ENCODE data around the gene TMEM239. TPM values are rescaled to one million over a fixed set of nuclear protein-coding genes. Genes with fewer than 3 reads are reported as not detected.

The TMEM239 gene
- total and polyA plus RNA-seq, 4 donors, result not detected

GRCh38 chr20:2773812-2774211 lies 42.4 kb upstream of the TMEM239 start:
- H3K9ac ChIP-seq (ENCODE audit: low read depth in 1 of 2, low read length in 2 of 2), result no peak overlapping the region
- peaks cover 0 to 10% (median 2%) of the 10 kb centered on the region in 4 donors for H3K9me3 ChIP-seq (ENCODE audit: control insufficient read depth in 4 of 4, low read length in 3 of 4)
- H3K27ac ChIP-seq (ENCODE audit: low read depth in 1 of 2, low read length in 2 of 2), result no peak overlapping the region
- TF ChIP-seq RAD21 (IDR thresholded peaks at IDR 0.05) (no peak), GABPA (IDR thresholded peaks at IDR 0.05 in 1 of 2, conservative IDR thresholded peaks at IDR 0.05 in 1 of 2) (no peak), YY1 (IDR thresholded peaks at IDR 0.05) (no peak), RXRA (IDR thresholded peaks at IDR 0.05) (no peak), HNF4G (IDR thresholded peaks at IDR 0.05) (no peak), ATF3 (IDR thresholded peaks at IDR 0.05) (no peak), MAX (IDR thresholded peaks at IDR 0.05) (no peak), NR2F2 (IDR thresholded peaks at IDR 0.05) (no peak), HNF4A (conservative IDR thresholded peaks at IDR 0.05) (no peak), SP1 (IDR thresholded peaks at IDR 0.05) (no peak), TAF1 (conservative IDR thresholded peaks at IDR 0.05) (no peak), REST (IDR thresholded peaks at IDR 0.05) (no peak), FOXA2 (IDR thresholded peaks at IDR 0.05) (no peak), ZBTB33 (IDR thresholded peaks at IDR 0.05) (no peak), JUND (IDR thresholded peaks at IDR 0.05) (no peak), FOXA1 (IDR thresholded peaks at IDR 0.05) (no peak)
- TF ChIP-seq, protein P1, sequence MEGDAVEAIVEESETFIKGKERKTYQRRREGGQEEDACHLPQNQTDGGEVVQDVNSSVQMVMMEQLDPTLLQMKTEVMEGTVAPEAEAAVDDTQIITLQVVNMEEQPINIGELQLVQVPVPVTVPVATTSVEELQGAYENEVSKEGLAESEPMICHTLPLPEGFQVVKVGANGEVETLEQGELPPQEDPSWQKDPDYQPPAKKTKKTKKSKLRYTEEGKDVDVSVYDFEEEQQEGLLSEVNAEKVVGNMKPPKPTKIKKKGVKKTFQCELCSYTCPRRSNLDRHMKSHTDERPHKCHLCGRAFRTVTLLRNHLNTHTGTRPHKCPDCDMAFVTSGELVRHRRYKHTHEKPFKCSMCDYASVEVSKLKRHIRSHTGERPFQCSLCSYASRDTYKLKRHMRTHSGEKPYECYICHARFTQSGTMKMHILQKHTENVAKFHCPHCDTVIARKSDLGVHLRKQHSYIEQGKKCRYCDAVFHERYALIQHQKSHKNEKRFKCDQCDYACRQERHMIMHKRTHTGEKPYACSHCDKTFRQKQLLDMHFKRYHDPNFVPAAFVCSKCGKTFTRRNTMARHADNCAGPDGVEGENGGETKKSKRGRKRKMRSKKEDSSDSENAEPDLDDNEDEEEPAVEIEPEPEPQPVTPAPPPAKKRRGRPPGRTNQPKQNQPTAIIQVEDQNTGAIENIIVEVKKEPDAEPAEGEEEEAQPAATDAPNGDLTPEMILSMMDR (IDR thresholded peaks at IDR 0.05; ENCODE audit: low read depth, low read length, missing input control), result no peak
- H3K27me3 ChIP-seq (ENCODE audit: control insufficient read depth in 4 of 4, insufficient read depth in 4 of 4, low read length in 3 of 4), result no peaks in the 10 kb centered on the region
- peaks cover 0 to under 1% (median 0%) of the 10 kb centered on the region in 4 donors for H3K4me1 ChIP-seq (ENCODE audit: control insufficient read depth in 4 of 4, insufficient read depth in 4 of 4, low read length in 3 of 4)
- H3K36me3 ChIP-seq (ENCODE audit: control insufficient read depth in 4 of 4, insufficient read depth in 3 of 4, low read depth in 1 of 4, low read length in 3 of 4), result no peaks in the 10 kb centered on the region
- WGBS, result 87% methylated on average over 9 of the region's 9 CpGs
- H3K4me3 ChIP-seq (ENCODE audit: low read depth in 1 of 3, low read length in 3 of 3), result no peak overlapping the region
- no peak for DNase-seq (ENCODE audit: low spot score)

DNA sequence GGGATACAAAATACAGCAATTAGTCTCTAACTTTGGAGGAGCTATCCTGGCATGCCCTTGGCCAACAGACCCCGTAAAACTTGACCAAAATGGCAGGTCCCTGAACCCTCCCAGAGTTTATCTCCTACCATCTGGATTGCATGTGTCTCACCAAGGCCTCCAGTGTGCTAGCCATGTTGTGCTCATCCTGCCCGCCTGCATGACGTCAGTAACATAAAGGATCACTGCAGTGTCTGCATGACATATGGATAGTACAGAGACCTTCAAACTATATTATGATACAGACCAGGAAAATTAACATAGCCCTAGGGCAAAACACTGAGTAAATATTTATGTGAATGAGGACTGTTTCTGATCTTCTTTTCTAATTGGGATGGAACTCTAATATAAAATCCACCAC lies 41.0 kb upstream of the TMEM239 start:
- no peak for DNase-seq (ENCODE audit: low spot score)
- H3K36me3 ChIP-seq (ENCODE audit: control insufficient read depth in 4 of 4, insufficient read depth in 3 of 4, low read depth in 1 of 4, low read length in 3 of 4), result no peaks in the 10 kb centered on the region
- H3K9ac ChIP-seq (ENCODE audit: low read depth in 1 of 2, low read length in 2 of 2), result no peak overlapping the region
- no peaks in the 10 kb centered on the region for H3K4me1 ChIP-seq (ENCODE audit: control insufficient read depth in 4 of 4, insufficient read depth in 4 of 4, low read length in 3 of 4)
- 92% methylated on average over 3 of the region's 3 CpGs for WGBS
- no peaks in the 10 kb centered on the region for H3K27me3 ChIP-seq (ENCODE audit: control insufficient read depth in 4 of 4, insufficient read depth in 4 of 4, low read length in 3 of 4)
- no peak overlapping the region for H3K27ac ChIP-seq (ENCODE audit: low read depth in 1 of 2, low read length in 2 of 2)
- TF ChIP-seq SP1 (IDR thresholded peaks at IDR 0.05) (no peak), RAD21 (IDR thresholded peaks at IDR 0.05) (no peak), RXRA (IDR thresholded peaks at IDR 0.05) (no peak), MAX (IDR thresholded peaks at IDR 0.05) (no peak), FOXA1 (IDR thresholded peaks at IDR 0.05) (no peak), ATF3 (IDR thresholded peaks at IDR 0.05) (no peak), YY1 (IDR thresholded peaks at IDR 0.05) (no peak), FOXA2 (IDR thresholded peaks at IDR 0.05) (no peak)
- peaks cover 0 to 10% (median 2%) of the 10 kb centered on the region in 4 donors for H3K9me3 ChIP-seq (ENCODE audit: control insufficient read depth in 4 of 4, low read length in 3 of 4)
- no peak overlapping the region for H3K4me3 ChIP-seq (ENCODE audit: low read depth in 1 of 3, low read length in 3 of 3)

All from liver (tissue), 9 donors.